IMR-90 (cell line): ENCODE data around the gene RAB2B. TPM values are rescaled to one million over a fixed set of nuclear protein-coding genes. Genes with fewer than 3 reads are reported as not detected.
A peak's percentile ranks its signal among the peaks of the same experiment; 100 is the strongest.

Source experiments
- ATAC-seq: fragments of 200-7000 bp; cut with Tn5 transposase; 2 replicates; pipeline ENCODE4 v1.9.1; 2020; ENCODE audit warnings: low read depth, mild to moderate bottlenecking, moderate library complexity
- BruUV-seq: library from RNA; stranded (reverse); fragments of 400-500 nt; replicated peaks from 2 replicates; lab custom pipeline; 2021; lab: Mats Ljungman, UMichigan
- CTCF ChIA-PET: fragments of 300-600 bp; formaldehyde crosslinking; extraction: SDS; loops from one replicate; lab custom pipeline; 2021; ENCODE audit warnings: antibody characterized with exemption; lab: Yijun Ruan, JAX
- POLR2A ChIA-PET: fragments of 300-600 bp; sonication (Branson Sonifier 250); formaldehyde crosslinking; loops from one replicate; lab custom pipeline; 2022; ENCODE audit warnings: antibody characterized with exemption; ENCODE audit not compliant: unreplicated experiment; lab: Charles Lee
- DNase-seq: peaks from one replicate; pipeline ENCODE4 v3.0.0; 2013
- H2AFZ ChIP-seq: replicated peaks from 2 replicates; pipeline ENCODE3; 2013; ENCODE audit warnings: low read length, mild to moderate bottlenecking; ENCODE audit not compliant: poor library complexity
- H2AK5ac ChIP-seq: 2 replicates; pipeline ENCODE4 v1.6.1; 2013; ENCODE audit warnings: low read depth, low read length, inconsistent platforms
- H2AK9ac ChIP-seq: replicated peaks from 2 replicates; pipeline ENCODE3; 2013; ENCODE audit warnings: mild to moderate bottlenecking, low read depth, low read length, moderate library complexity; ENCODE audit not compliant: poor library complexity
- H2BK120ac ChIP-seq: 2 replicates; pipeline ENCODE4 v1.6.1; 2013; ENCODE audit warnings: low read depth, low read length, inconsistent platforms
- H2BK15ac ChIP-seq: 3 replicates; pipeline ENCODE4 v1.6.1; 2013; ENCODE audit warnings: low read depth, low read length, inconsistent platforms
- H2BK20ac ChIP-seq: 2 replicates; pipeline ENCODE4 v1.6.1; 2013; ENCODE audit warnings: low read depth, mild to moderate bottlenecking, inconsistent platforms, low read length, moderate library complexity
- H2BK5ac ChIP-seq: 2 replicates; pipeline ENCODE4 v1.6.1; 2013; ENCODE audit warnings: mild to moderate bottlenecking, low read depth, low read length, inconsistent platforms; ENCODE audit not compliant: poor library complexity, severe bottlenecking
- H3K14ac ChIP-seq: replicated peaks from 2 replicates; pipeline ENCODE4 v1.6.1; 2013; ENCODE audit warnings: low read depth, low read length, inconsistent platforms
- H3K18ac ChIP-seq: 2 replicates; pipeline ENCODE4 v1.6.1; 2013; ENCODE audit warnings: low read depth, low read length, control low read depth
- H3K23ac ChIP-seq: 2 replicates; pipeline ENCODE4 v1.6.1; 2013; ENCODE audit warnings: low read depth, low read length, inconsistent platforms
- H3K27ac ChIP-seq: 2 replicates; pipeline ENCODE4 v1.5.1; 2013; ENCODE audit warnings: mild to moderate bottlenecking, control low read depth, low read length; ENCODE audit not compliant: insufficient read depth
- H3K27me3 ChIP-seq: 2 replicates; pipeline ENCODE4 v1.6.1; 2013; ENCODE audit warnings: low read length; ENCODE audit not compliant: control insufficient read depth, insufficient read depth
- H3K36me3 ChIP-seq: 2 replicates; pipeline ENCODE4 v1.6.1; 2013; ENCODE audit warnings: low read length, mixed read lengths; ENCODE audit not compliant: control insufficient read depth, insufficient read depth
- H3K4ac ChIP-seq: 2 replicates; pipeline ENCODE4 v1.6.1; 2013; ENCODE audit warnings: low read depth, low read length, inconsistent platforms
- H3K4me1 ChIP-seq: 2 replicates; pipeline ENCODE4 v1.6.1; 2013; ENCODE audit warnings: low read length, mixed read lengths; ENCODE audit not compliant: control insufficient read depth, insufficient read depth
- H3K4me2 ChIP-seq: 2 replicates; pipeline ENCODE4 v1.6.1; 2013; ENCODE audit warnings: low read depth, mild to moderate bottlenecking, control low read depth, low read length, moderate library complexity
- H3K4me3 ChIP-seq: 2 replicates; pipeline ENCODE4 v1.5.1; 2013; ENCODE audit warnings: low read depth, mild to moderate bottlenecking, control low read depth, low read length, moderate library complexity; ENCODE audit not compliant: insufficient read depth
- H3K56ac ChIP-seq: 2 replicates; pipeline ENCODE4 v1.6.1; 2013; ENCODE audit warnings: low read length, inconsistent platforms; ENCODE audit not compliant: insufficient read depth; ENCODE audit errors: extremely low read depth
- H3K79me1 ChIP-seq, 2 experiments: 2 replicates each; pipeline ENCODE4 v1.6.1; 2013; ENCODE audit warnings: low read length in 2 of 2, inconsistent platforms in 1 of 2, low read depth in 1 of 2
- H3K9ac ChIP-seq: 2 replicates; pipeline ENCODE4 v1.6.1; 2013; ENCODE audit warnings: low read depth, low read length, control low read depth
- H3K9me1 ChIP-seq: 2 replicates; pipeline ENCODE4 v1.6.1; 2013; ENCODE audit warnings: low read length, inconsistent platforms; ENCODE audit not compliant: insufficient read depth
- H3K9me3 ChIP-seq: 2 replicates; pipeline ENCODE4 v1.6.1; 2013; ENCODE audit warnings: low read length; ENCODE audit not compliant: control insufficient read depth, insufficient read depth
- H4K20me1 ChIP-seq: 2 replicates; pipeline ENCODE4 v1.6.1; 2013; ENCODE audit warnings: low read length, inconsistent platforms; ENCODE audit not compliant: insufficient read depth
- H4K5ac ChIP-seq: 2 replicates; pipeline ENCODE4 v1.6.1; 2013; ENCODE audit warnings: mild to moderate bottlenecking, low read depth, low read length, control low read depth
- H4K8ac ChIP-seq, 2 experiments: 2 replicates each; pipeline ENCODE4 v1.6.1; 2013; ENCODE audit warnings: low read depth in 2 of 2, low read length in 2 of 2, control low read depth in 1 of 2, inconsistent platforms in 1 of 2
- H4K91ac ChIP-seq: 2 replicates; pipeline ENCODE4 v1.6.1; 2013; ENCODE audit warnings: low read depth, low read length, inconsistent platforms; ENCODE audit not compliant: insufficient read depth
- CHD1 ChIP-seq: IDR thresholded peaks from 2 replicates; pipeline ENCODE4 v1.6.1; 2012; ENCODE audit warnings: low read depth, low read length, improper control_type of control experiment
- WGBS, 2 experiments: methylation state at CpG; one replicate each; pipeline versions ENCODE4 v1.1.5 to v1.1.7; 2013; ENCODE audit warnings: missing lambda C conversion rate in 2 of 2; ENCODE audit not compliant: insufficient read length in 1 of 2; ENCODE audit errors: extremely low coverage in 2 of 2; 5-methylcytosine and 5-hydroxymethylcytosine counted together
- dilution Hi-C: fragments of 300-500 bp; cut with HindIII; formaldehyde crosslinking; loops from one replicate; pipeline ENCODE4 v1.14.3; 2018; ENCODE audit warnings: low sequenced_read_pairs; ENCODE audit not compliant: unreplicated experiment
- in situ Hi-C: fragments of 300-500 bp; cut with MboI; formaldehyde crosslinking; loops from 3 replicates; pipeline ENCODE4 v1.14.3; 2019; ENCODE audit warnings: low sequenced_read_pairs, inconsistent platforms, mixed read lengths
- intact Hi-C: fragments of 100-400 bp; cut with micrococcal nuclease; formaldehyde crosslinking; loops from 2 replicates; pipeline ENCODE4 v1.10.0; 2022
- polyA plus RNA-seq, 3 experiments: library from polyadenylated mRNA; depleted of rRNA; stranded (reverse); fragments of >200 nt; gene quantifications; 2 replicates each; pipeline ENCODE4 v1.2.3, GENCODE V29; 2012; ENCODE audit warnings: low replicate concordance in 1 of 3
- total RNA-seq: library from RNA; depleted of rRNA; stranded (reverse); fragments of >200 nt; gene quantifications from 2 replicates; pipeline ENCODE4 v1.2.3, GENCODE V29; 2012
- TF ChIP-seq, protein P1 (sequence below): fragments of 150-350 bp; IDR thresholded peaks from 2 replicates; pipeline ENCODE4 v1.6.1; 2016; ENCODE audit warnings: low read depth, mild to moderate bottlenecking, low read length, moderate library complexity, borderline replicate concordance

RAB2B gene
- total and polyA plus RNA-seq, 2 of the 4 experiments (the other 2 are of a cell fraction), result 17.1 to 26.2 TPM

DNA sequence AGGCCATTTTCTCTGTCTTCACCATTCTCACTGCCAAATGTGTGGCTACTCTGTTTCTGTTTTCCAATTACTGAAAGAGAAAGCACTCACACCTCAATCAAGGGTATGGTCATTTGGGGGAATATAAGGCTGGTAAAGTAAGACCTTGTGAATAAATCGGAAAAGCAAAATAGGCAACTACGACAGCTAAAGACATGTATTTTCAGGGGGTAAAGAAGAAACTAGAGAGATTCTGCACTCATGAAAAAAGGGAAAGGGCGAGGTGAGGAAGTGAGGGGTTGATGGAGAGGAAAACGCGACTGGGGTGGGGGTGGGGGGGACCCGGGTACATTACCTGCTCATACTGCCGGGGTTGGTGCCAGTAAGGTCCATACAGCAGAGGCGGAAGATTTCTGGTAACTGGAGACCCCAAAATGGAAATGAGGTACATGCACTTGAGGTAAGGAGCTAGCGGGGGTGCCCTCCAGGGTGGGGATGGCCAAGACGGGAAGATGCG is 40.1 kb downstream of the RAB2B start (continued):
- no peak for TF ChIP-seq CHD1

DNA sequence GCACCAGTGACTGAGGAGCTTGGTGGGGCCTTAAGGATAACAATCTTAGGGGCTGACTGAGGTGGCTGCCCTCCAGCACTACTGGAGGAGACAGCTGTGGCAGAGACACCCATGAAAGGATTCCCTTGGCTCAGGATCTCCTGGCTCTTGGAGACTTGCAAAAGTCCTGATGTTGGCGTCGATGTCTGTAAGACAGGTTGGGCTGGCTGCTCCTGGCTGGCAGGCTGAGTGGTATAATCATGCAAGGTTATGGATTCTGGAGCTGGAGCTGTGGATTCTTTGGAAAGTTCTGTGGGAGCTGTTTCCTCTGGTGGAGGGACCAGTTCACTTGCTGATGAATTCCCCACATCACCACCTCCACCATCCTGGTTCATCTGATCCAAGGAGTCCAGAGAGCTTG is 45.6 kb downstream of the RAB2B start:
- Histone ChIP-seq H3K18ac (no peak overlapping the region), H2BK20ac (no peak overlapping the region), H3K79me1 (peaks cover 36 to 48% of the 10 kb centered on the region in 2 experiments), H3K4me3 (no peak overlapping the region), H4K5ac (no peak overlapping the region), H3K4me2 (no peak overlapping the region), H4K8ac (no peak overlapping the region), H4K91ac (no peak overlapping the region), H3K27me3 (no peaks in the 10 kb centered on the region), H2AK9ac (no peak overlapping the region), H3K36me3 (peaks cover 39% of the 10 kb centered on the region), H2AK5ac (no peak overlapping the region), H3K4ac (no peak overlapping the region), H3K14ac (no peak overlapping the region), H3K9me3 (no peaks in the 10 kb centered on the region), H4K20me1 (peaks cover 19% of the 10 kb centered on the region), H3K9me1 (peaks cover 19% of the 10 kb centered on the region; the same call in 1 of the 2 replicates), H2BK5ac (no peak overlapping the region), H3K9ac (no peak overlapping the region), H3K4me1 (no peaks in the 10 kb centered on the region), H3K23ac (no peak overlapping the region), H3K56ac (no peak overlapping the region), H2AFZ (no peak overlapping the region), H2BK120ac (no peak overlapping the region), H3K27ac (no peak overlapping the region), H2BK15ac (no peak overlapping the region)
- CTCF ChIA-PET, result no interaction called here
- intact Hi-C loops, result loop anchor here (5.0 kb wide), 1 partner anchor 34 kb away; no protein-coding TSS in a partner anchor
- TSS peak; percentile 63 for BruUV-seq
- WGBS, 2 experiments, result no CpG with 5 or more reads among the region's 2 CpGs
- TF ChIP-seq, protein P1, sequence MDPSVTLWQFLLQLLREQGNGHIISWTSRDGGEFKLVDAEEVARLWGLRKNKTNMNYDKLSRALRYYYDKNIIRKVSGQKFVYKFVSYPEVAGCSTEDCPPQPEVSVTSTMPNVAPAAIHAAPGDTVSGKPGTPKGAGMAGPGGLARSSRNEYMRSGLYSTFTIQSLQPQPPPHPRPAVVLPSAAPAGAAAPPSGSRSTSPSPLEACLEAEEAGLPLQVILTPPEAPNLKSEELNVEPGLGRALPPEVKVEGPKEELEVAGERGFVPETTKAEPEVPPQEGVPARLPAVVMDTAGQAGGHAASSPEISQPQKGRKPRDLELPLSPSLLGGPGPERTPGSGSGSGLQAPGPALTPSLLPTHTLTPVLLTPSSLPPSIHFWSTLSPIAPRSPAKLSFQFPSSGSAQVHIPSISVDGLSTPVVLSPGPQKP, result no peak
- ATAC-seq (no peak), DNase-seq (no peak)
- dilution Hi-C loops, result no loop called here
- in situ Hi-C loops, result no loop called here
- POLR2A ChIA-PET, result no interaction called here
